Astrocyte of the spinal cord (primary cell): ENCODE results near the gene TMED7.
A peak's percentile ranks its signal among the peaks of the same experiment; 100 is the strongest.

Experiments
- DNase-seq: peaks from one replicate; pipeline ENCODE4 v3.0.0; 2011; ENCODE audit warnings: low read depth, low spot score
- H3K4me3 ChIP-seq: 2 replicates; pipeline ENCODE4 v1.5.1; 2011; ENCODE audit warnings: low read depth, mild to moderate bottlenecking, low read length, moderate library complexity
- in situ Hi-C: cut with HindIII; loops from 2 replicates; pipeline ENCODE4 v1.10.0; 2017; ENCODE audit warnings: low sequenced_read_pairs
- TF ChIP-seq, protein P1 (sequence below): IDR thresholded peaks from 2 replicates; pipeline ENCODE4 v1.5.1; 2012; ENCODE audit warnings: low read depth, mild to moderate bottlenecking, low read length, inconsistent platforms

Gene TMED7

DNA sequence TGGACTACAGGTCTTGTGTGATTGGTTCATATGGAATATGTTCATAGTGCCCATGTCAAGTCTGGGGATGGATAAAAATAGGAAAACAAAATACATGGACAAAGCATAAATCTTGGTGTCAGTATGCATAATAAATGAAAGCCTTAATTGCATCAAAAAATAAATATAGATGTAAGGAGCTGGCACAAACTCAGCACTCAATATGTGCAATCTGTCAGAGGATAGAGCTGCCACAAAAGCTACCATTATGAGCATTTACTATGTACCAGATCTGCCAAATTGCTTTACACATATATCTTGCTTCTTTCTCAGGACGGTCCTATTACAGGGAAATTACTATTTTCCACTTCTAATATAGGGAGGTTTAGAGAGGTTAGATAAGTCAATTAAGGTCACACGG lies 18.2 kb upstream of the TMED7 start:
- TF ChIP-seq, protein P1, sequence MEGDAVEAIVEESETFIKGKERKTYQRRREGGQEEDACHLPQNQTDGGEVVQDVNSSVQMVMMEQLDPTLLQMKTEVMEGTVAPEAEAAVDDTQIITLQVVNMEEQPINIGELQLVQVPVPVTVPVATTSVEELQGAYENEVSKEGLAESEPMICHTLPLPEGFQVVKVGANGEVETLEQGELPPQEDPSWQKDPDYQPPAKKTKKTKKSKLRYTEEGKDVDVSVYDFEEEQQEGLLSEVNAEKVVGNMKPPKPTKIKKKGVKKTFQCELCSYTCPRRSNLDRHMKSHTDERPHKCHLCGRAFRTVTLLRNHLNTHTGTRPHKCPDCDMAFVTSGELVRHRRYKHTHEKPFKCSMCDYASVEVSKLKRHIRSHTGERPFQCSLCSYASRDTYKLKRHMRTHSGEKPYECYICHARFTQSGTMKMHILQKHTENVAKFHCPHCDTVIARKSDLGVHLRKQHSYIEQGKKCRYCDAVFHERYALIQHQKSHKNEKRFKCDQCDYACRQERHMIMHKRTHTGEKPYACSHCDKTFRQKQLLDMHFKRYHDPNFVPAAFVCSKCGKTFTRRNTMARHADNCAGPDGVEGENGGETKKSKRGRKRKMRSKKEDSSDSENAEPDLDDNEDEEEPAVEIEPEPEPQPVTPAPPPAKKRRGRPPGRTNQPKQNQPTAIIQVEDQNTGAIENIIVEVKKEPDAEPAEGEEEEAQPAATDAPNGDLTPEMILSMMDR, result no peak
- no peak for DNase-seq
- in situ Hi-C loops, result no loop called here
- no peak overlapping the region for H3K4me3 ChIP-seq

DNA sequence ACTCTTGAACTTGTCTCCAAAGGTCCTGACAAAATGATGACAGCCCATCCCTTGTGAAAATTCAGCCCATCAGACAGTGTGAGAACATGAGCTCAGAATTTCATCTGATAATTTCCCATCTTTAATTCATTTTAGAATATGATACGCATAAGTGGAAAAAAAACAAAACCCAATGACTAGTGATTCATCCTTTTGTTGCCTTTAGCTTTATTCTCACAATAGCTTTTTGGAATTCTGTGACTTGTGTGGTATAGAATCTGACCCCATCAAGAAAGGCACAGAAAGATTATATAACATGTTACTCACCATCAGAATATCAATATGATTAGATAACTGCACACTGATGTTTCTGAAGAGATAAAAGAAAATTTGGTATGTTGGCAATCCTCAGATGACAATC lies 16.1 kb upstream of the TMED7 start:
- TF ChIP-seq, protein P1, result no peak
- in situ Hi-C loops, result no loop called here
- H3K4me3 ChIP-seq, result no peak overlapping the region
- peak; percentile 27 for DNase-seq

- H3K4me3 ChIP-seq, result no peak overlapping the region
- in situ Hi-C loops, result no loop called here
- DNase-seq, result no peak
- TF ChIP-seq, protein P1, result no peak
Measured at GRCh38 chr5:115640274-115640673, 14.4 kb upstream of the TMED7 start.

DNA sequence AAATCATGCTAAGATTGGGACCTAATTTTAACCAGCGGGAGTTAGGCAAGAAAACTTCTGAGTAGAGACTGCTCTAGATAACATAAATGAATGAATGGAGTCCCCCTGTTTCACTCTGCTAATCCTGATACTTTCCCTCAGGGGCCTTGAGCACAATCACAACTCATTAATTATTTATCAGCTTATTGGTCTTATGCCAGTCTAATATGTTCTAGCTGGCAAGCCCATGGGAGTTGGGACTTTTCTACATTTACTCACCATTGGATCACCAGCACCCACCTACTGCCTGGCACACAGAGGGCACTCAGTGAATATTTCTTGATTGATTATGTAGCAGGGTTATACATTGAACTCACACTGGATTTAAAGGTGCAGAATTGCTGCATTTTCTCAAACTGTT lies 13.5 kb upstream of the TMED7 start:
- in situ Hi-C loops, result no loop called here
- no peak for DNase-seq

GRCh38 chr5:115637507-115637906 lies 11.7 kb upstream of the TMED7 start:
- TF ChIP-seq, protein P1, result no peak
- in situ Hi-C loops, result no loop called here
- H3K4me3 ChIP-seq, result no peak overlapping the region
- DNase-seq, result no peak

More for the DNA sequence above, 13.5 kb upstream of the TMED7 start:
- H3K4me3 ChIP-seq, result no peak overlapping the region
- TF ChIP-seq, protein P1, result no peak

DNA sequence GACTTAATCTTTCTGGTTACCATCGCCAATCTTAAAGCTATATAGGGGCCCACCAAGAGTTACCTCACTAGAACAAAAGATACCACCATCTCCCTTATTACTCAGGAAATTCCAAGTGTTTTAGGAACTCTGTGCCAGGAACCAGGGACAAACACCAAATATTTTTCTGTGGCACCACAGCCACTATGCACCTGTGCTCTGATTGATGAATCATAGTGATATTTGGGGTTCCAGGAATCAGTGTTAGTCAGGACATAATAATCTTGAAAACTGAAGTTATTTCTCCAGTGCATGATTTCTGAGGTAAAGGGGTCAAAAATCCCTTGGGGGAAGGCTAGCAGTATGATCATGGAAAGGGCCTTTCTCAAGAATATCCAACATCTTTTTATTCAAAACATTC lies 10.2 kb upstream of the TMED7 start:
- TF ChIP-seq, protein P1, result no peak
- no peak overlapping the region for H3K4me3 ChIP-seq
- no peak for DNase-seq
- in situ Hi-C loops, result no loop called here
